HepG2 (cell line): Measurements from ENCODE around the gene ATRAID. TPM values are rescaled to one million over a fixed set of nuclear protein-coding genes. Genes with fewer than 3 reads are reported as not detected.

Source experiments
- BRD4 ChIP-seq: sonication (generic); formaldehyde crosslinking; IDR thresholded peaks from 2 replicates; pipeline ENCODE4 v1.4.0; 2020; ENCODE audit warnings: missing genetic modification reagents
- KIAA2018 ChIP-seq: sonication (generic); formaldehyde crosslinking; IDR thresholded peaks from 2 replicates; pipeline ENCODE4 v1.5.0; 2020; ENCODE audit warnings: mild to moderate bottlenecking, missing genetic modification reagents, borderline replicate concordance
- MIXL1 ChIP-seq: IDR thresholded peaks from 2 replicates; pipeline ENCODE4 v1.6.1; 2016
- NFAT5 ChIP-seq: sonication (generic); formaldehyde crosslinking; IDR thresholded peaks from 2 replicates; pipeline ENCODE4 v1.4.0; 2020; ENCODE audit warnings: missing genetic modification reagents
- NFIC ChIP-seq: IDR thresholded peaks from 2 replicates; pipeline ENCODE4 v1.6.1; 2012; ENCODE audit warnings: mild to moderate bottlenecking, low read length, inconsistent platforms
- PBX3 ChIP-seq: sonication (generic); formaldehyde crosslinking; IDR thresholded peaks from 2 replicates; pipeline ENCODE4 v1.8.1; 2023; ENCODE audit warnings: missing genetic modification reagents, inconsistent platforms, borderline replicate concordance
- RNF2 ChIP-seq: fragments of 450-650 bp; conservative IDR thresholded peaks from 2 replicates; pipeline ENCODE4 v1.6.1; 2016; ENCODE audit warnings: low read depth
- TFAP4 ChIP-seq: sonication (generic); IDR thresholded peaks from 2 replicates; pipeline ENCODE4 v1.6.1; 2016; ENCODE audit warnings: low read depth, borderline replicate concordance
- ZBTB26 ChIP-seq: IDR thresholded peaks from 2 replicates; pipeline ENCODE4 v1.6.1; 2016; ENCODE audit warnings: missing compliant biosample characterization, missing genetic modification reagents, borderline replicate concordance
- ZKSCAN8 ChIP-seq: IDR thresholded peaks from 2 replicates; pipeline ENCODE4 v1.6.1; 2016; ENCODE audit warnings: borderline replicate concordance, missing genetic modification reagents, missing compliant biosample characterization
- polyA plus RNA-seq, 8 experiments: library from polyadenylated mRNA; depleted of rRNA in 3 of 8; stranded (reverse) in 7 of 8; unstranded in 1 of 8; fragments of >200 nt; fragmentation: Illumina TruSeq in 4 of 8; extraction: Trizol in 4 of 8; gene quantifications; 2 replicates each; pipeline versions ENCODE4 v1.2.1 to v1.2.3, GENCODE V29; 2011 to 2016; ENCODE audit warnings: low read depth in 4 of 8, missing spikeins in 1 of 8, mixed read lengths in 1 of 8; ENCODE audit not compliant: insufficient read depth in 1 of 8
- total RNA-seq, 5 experiments: library from RNA; depleted of rRNA; stranded (reverse); fragments of >200 nt; fragmentation: Illumina TruSeq; extraction: Trizol; gene quantifications; 2 replicates each; pipeline ENCODE4 v1.2.3, GENCODE V29; 2016; ENCODE audit warnings: low read depth in 1 of 5

The ATRAID gene
- total and polyA plus RNA-seq, 2 of the 13 experiments (the other 11 are each of a cell fraction or from before 2014, with no cell fraction given), result 207 to 382 TPM

GRCh38 chr2:27217173-27218121 is 5.6 kb downstream of the ATRAID start, which contains the start of gene CAD (continued):
- no peak for TF ChIP-seq KIAA2018
- TF ChIP-seq RNF2, result 0 out of 2 replicates have a peak, but pooled peaks have one; percentile 46
- no peak for TF ChIP-seq NFIC
- TF ChIP-seq NFAT5, result peak; percentile 68; the same call in 1 of the 2 replicates
- 0 out of 2 replicates have a peak, but pooled peaks have one; percentile 59 for TF ChIP-seq ZBTB26
- no peak for TF ChIP-seq PBX3 (CRISPR knock-in tag)
- TF ChIP-seq BRD4 (CRISPR knock-in tag), result no peak
- no peak for TF ChIP-seq TFAP4
- no peak for TF ChIP-seq ZKSCAN8 (CRISPR knock-in tag)
- 0 out of 2 replicates have a peak, but pooled peaks have one; percentile 27 for TF ChIP-seq MIXL1 (CRISPR knock-in tag)
